K562 (cell line): Measurements from ENCODE around the gene ADGRB3. TPM values are rescaled to one million over a fixed set of nuclear protein-coding genes. Genes with fewer than 3 reads are reported as not detected.

Experiments used
- BRF1 ChIP-seq: IDR thresholded peaks from 3 replicates; pipeline ENCODE4 v1.6.1; 2011; ENCODE audit warnings: borderline replicate concordance, mild to moderate bottlenecking; ENCODE audit not compliant: insufficient read length; ENCODE audit errors: extremely low read depth
- CAMTA2 ChIP-seq: fragments of 250-450 bp; sonication (Bioruptor Pico); conservative IDR thresholded peaks from 2 replicates; pipeline ENCODE4 v1.5.1; 2022
- GABPA ChIP-seq: fragments of 200-800 bp; sonication (Bioruptor generic); conservative IDR thresholded peaks from 2 replicates; pipeline ENCODE4 v1.6.1; 2016; ENCODE audit warnings: low read depth, missing genetic modification characterization, missing compliant biosample characterization
- KDM5B ChIP-seq: fragments of 200-600 bp; sonication (generic); IDR thresholded peaks from 2 replicates; pipeline ENCODE4 v1.6.1; 2012; ENCODE audit warnings: low read depth, mild to moderate bottlenecking, moderate library complexity, low read length, control low read depth, inconsistent platforms; ENCODE audit not compliant: insufficient replicate concordance
- MBD1 ChIP-seq: fragments of 250-450 bp; sonication (Bioruptor Pico); IDR thresholded peaks from 2 replicates; pipeline ENCODE4 v1.8.0; 2022; ENCODE audit warnings: inconsistent platforms
- NFATC3 ChIP-seq: fragments of 450-650 bp; IDR thresholded peaks from 2 replicates; pipeline ENCODE4 v1.6.1; 2017; ENCODE audit warnings: mild to moderate bottlenecking
- NR4A1 ChIP-seq, 2 experiments: fragments of 250-450 bp in 1 of 2; fragments of 450-650 bp in 1 of 2; sonication (Bioruptor Pico) in 1 of 2; IDR thresholded peaks; 2 replicates each; pipeline versions ENCODE4 v1.4.0 to v1.6.1; 2016 to 2020; ENCODE audit warnings: mild to moderate bottlenecking in 2 of 2, missing compliant biosample characterization in 1 of 2, missing genetic modification characterization in 1 of 2, moderate library complexity in 1 of 2
- PTTG1 ChIP-seq: fragments of 450-650 bp; IDR thresholded peaks from 2 replicates; pipeline ENCODE4 v1.6.1; 2016; ENCODE audit warnings: low read depth, mild to moderate bottlenecking, missing genetic modification characterization, missing compliant biosample characterization
- XRCC5 ChIP-seq: fragments of 200-400 bp; formaldehyde crosslinking; IDR thresholded peaks from 2 replicates; pipeline ENCODE4 v1.6.1; 2017; ENCODE audit warnings: low read depth, mild to moderate bottlenecking, low read length
- ZNF280A ChIP-seq: fragments of 450-650 bp; IDR thresholded peaks from 2 replicates; pipeline ENCODE4 v1.6.1; 2018; ENCODE audit warnings: mild to moderate bottlenecking, low read depth; ENCODE audit not compliant: partially characterized antibody
- ZNF511 ChIP-seq: sonication (generic); formaldehyde crosslinking; IDR thresholded peaks from 2 replicates; pipeline ENCODE4 v1.8.0; 2022; ENCODE audit warnings: mild to moderate bottlenecking, missing genetic modification reagents
- ZNF512 ChIP-seq: IDR thresholded peaks from 2 replicates; pipeline ENCODE4 v1.6.1; 2016; ENCODE audit warnings: missing genetic modification characterization, missing compliant biosample characterization
- ZNF561 ChIP-seq: fragments of 450-650 bp; formaldehyde crosslinking; conservative IDR thresholded peaks from 2 replicates; pipeline ENCODE4 v1.4.0; 2020; ENCODE audit warnings: mild to moderate bottlenecking, moderate library complexity
- ZSCAN32 ChIP-seq: fragments of 450-650 bp; formaldehyde crosslinking; IDR thresholded peaks from 2 replicates; pipeline ENCODE4 v1.4.0; 2020; ENCODE audit warnings: mild to moderate bottlenecking, moderate library complexity
- polyA plus RNA-seq, 8 experiments: library from polyadenylated mRNA; depleted of rRNA in 4 of 8; stranded (reverse) in 5 of 8; unstranded in 3 of 8; fragments of >200 nt; fragmentation: Nextera tagmentation in 2 of 8; fragmentation: Illumina TruSeq in 1 of 8; extraction: Ambion mirVana in 2 of 8; extraction: Trizol in 1 of 8; gene quantifications; 2 replicates each; pipeline versions ENCODE4 v1.2.1 to v1.2.3, GENCODE V29; 2011 to 2014; ENCODE audit warnings: inconsistent platforms in 1 of 8, missing spikeins in 1 of 8
- total RNA-seq, 7 experiments: library from RNA; depleted of rRNA in 6 of 7; stranded (reverse); fragments of >200 nt in 6 of 7; fragmentation: Illumina TruSeq in 2 of 7; extraction: Trizol in 2 of 7; gene quantifications; 2 replicates each; pipeline versions ENCODE4 v1.2.1 to v1.2.3, GENCODE V29; 2011 to 2021; ENCODE audit warnings: low replicate concordance in 1 of 7
- TF ChIP-seq, protein P1 (sequence below): sonication (generic); formaldehyde crosslinking; IDR thresholded peaks from 2 replicates; pipeline ENCODE4 v1.4.0; 2020; ENCODE audit warnings: mild to moderate bottlenecking, missing genetic modification reagents
- TF ChIP-seq, protein P2 (sequence below), 2 experiments: fragments of 250-450 bp in 1 of 2; fragments of 450-650 bp in 1 of 2; sonication (Bioruptor Pico) in 1 of 2; IDR thresholded peaks; 2 replicates each; pipeline versions ENCODE4 v1.6.1 to v1.8.0; 2016 to 2021; ENCODE audit warnings: mild to moderate bottlenecking in 2 of 2, moderate library complexity in 2 of 2, missing compliant biosample characterization in 1 of 2, missing genetic modification characterization in 1 of 2

Gene ADGRB3
- total and polyA plus RNA-seq, 9 of the 15 experiments (the other 6 are each of a cell fraction or from before 2014, with no cell fraction given) = 0.90 to 7.8 (median 2.4) TPM

DNA sequence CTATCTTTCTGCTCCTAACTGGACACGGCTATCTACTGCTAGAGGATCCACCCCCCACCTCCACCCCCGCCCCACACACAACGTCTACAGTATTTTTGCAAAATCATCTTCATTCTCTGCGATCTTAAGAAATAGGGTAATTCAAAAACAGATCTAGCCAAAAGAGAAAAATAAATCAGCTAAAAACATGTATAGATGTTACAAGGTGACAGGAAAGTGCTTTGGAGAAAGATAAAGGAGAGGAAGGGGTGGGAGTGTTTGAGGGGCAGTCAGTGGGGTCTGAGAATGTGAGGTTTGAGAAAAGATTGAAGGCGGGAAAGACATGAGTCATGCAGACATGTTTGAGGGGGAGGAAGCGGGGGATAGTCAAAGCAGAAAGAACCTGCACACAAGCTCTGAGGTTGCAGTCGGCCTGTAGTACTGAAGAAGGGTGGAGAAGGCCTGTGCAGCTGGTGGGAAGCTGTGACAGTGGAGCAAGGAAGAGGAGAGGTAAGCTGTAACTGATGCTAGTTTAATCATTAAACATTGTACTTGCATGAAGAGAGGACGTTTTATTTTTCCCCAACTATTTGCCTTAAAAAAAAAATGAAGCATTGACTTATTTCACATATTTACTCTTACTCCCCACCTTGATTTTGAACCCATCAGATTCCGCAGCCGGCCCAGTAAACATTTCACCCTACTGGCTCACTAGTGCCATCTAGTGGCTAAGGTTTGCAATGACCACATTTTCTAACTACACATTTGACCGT lies 332.6 kb downstream of the ADGRB3 start (continued):
- TF ChIP-seq ZNF280A (no peak), MBD1 (CRISPR knock-in tag) (no peak), GABPA (tag) (no peak), BRF1 (no peak), CAMTA2 (CRISPR knock-in tag) (no peak), ZNF511 (CRISPR knock-in tag) (no peak), NR4A1 (CRISPR knock-in tag; IDR thresholded peaks at IDR 0.05) (no peak), NR4A1 (tag; IDR thresholded peaks at IDR 0.05) (no peak), PTTG1 (tag) (no peak), ZNF512 (tag) (no peak), XRCC5 (peak; percentile 71; the same call in 1 of the 2 replicates), NFATC3 (no peak), ZNF561 (CRISPR knock-in tag) (no peak), ZSCAN32 (CRISPR knock-in tag) (no peak), KDM5B (no peak)
- TF ChIP-seq, protein P1, sequence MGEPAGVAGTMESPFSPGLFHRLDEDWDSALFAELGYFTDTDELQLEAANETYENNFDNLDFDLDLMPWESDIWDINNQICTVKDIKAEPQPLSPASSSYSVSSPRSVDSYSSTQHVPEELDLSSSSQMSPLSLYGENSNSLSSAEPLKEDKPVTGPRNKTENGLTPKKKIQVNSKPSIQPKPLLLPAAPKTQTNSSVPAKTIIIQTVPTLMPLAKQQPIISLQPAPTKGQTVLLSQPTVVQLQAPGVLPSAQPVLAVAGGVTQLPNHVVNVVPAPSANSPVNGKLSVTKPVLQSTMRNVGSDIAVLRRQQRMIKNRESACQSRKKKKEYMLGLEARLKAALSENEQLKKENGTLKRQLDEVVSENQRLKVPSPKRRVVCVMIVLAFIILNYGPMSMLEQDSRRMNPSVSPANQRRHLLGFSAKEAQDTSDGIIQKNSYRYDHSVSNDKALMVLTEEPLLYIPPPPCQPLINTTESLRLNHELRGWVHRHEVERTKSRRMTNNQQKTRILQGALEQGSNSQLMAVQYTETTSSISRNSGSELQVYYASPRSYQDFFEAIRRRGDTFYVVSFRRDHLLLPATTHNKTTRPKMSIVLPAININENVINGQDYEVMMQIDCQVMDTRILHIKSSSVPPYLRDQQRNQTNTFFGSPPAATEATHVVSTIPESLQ = no peak
- TF ChIP-seq, protein P2, sequence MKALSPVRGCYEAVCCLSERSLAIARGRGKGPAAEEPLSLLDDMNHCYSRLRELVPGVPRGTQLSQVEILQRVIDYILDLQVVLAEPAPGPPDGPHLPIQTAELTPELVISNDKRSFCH (CRISPR knock-in tag; IDR thresholded peaks at IDR 0.05) = no peak
- TF ChIP-seq, protein P2 (tag; IDR thresholded peaks at IDR 0.05) = no peak
